Endometrium (tissue), 2 donors: ENCODE results near the gene TRMT61A.
"Not testable (repeated sequence)": the region's sequence is repeated elsewhere in the genome, so short reads cannot be mapped to it uniquely, and the experiment has no call there.

Source experiments
- FAIRE-seq: peaks from 2 replicates; lab custom pipeline; 2012; peaks lifted over from hg19 to GRCh38; lab: Jason Lieb, UNC
- donor health status: control.
- donor health status: control.

Gene TRMT61A

DNA sequence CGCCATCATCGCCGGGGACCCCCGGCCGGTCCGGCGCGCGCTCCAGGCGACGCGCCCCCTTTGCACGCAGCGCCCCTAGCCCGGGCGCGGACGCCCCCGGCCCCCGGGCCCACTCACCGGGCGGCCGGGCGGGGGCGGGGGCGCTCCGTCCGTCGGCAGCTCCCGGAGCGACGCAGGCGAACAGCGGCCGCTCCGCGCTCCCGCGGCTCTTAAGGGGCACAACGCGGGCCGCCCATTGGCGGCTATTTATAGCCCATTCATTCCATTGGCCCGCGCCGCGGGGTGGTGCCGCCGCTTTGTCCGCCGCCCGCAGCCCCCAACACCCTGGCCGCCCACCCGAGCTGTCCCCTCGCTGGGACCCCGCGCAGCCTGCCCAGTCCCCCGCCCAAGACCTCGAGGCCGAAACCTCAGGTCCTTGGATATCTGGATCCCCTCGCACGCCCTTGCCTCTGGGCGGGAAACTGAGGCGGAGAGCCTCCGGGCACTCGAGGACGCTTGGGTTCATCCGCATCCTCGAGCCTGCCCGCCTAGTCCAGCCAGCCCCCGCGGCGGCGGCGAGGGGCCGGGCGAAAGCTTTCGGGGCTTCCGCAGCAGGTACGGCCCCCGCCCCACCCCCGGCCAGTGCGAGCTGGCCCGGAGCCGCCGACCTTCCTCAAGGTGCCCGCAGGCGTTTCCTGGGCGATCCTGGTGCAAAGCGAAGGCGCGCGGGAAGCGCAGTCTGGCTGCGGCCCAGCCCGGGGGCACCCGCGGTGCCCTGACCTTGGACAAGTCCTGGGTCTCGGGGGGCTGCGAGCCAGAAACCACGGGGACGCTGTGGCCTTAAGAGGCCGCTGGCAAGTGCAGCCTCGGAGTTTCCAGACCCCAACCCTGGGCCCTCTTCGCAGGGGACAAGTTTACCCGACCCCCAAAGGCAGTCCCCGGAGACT, 6.1 kb upstream of the TRMT61A start, which contains the start of gene CKB:
TSS of gene CKB (minus strand) at position 182 of the 926 bp plus-strand sequence. CDS start 337 bp downstream, outside the sequence.
- no peak for FAIRE-seq

DNA sequence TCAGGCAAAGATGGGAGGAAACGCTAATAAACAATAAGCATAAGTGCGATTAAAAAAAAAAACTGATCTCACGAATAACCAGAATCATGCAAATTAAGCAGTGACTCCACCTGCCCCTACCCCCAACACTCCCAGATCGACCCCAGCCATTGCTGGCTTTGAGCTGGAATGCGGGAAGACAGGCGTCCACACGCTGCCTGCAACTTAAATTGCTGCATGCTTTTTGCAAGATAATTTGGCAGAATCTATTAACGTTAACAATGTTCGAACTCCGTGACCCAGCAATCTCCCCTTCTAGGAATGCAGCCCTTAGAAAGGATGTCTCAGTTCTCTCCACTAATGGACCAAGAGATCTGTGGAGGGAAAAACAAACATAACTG, 5.4 kb upstream of the TRMT61A start:
- no peak for FAIRE-seq

DNA sequence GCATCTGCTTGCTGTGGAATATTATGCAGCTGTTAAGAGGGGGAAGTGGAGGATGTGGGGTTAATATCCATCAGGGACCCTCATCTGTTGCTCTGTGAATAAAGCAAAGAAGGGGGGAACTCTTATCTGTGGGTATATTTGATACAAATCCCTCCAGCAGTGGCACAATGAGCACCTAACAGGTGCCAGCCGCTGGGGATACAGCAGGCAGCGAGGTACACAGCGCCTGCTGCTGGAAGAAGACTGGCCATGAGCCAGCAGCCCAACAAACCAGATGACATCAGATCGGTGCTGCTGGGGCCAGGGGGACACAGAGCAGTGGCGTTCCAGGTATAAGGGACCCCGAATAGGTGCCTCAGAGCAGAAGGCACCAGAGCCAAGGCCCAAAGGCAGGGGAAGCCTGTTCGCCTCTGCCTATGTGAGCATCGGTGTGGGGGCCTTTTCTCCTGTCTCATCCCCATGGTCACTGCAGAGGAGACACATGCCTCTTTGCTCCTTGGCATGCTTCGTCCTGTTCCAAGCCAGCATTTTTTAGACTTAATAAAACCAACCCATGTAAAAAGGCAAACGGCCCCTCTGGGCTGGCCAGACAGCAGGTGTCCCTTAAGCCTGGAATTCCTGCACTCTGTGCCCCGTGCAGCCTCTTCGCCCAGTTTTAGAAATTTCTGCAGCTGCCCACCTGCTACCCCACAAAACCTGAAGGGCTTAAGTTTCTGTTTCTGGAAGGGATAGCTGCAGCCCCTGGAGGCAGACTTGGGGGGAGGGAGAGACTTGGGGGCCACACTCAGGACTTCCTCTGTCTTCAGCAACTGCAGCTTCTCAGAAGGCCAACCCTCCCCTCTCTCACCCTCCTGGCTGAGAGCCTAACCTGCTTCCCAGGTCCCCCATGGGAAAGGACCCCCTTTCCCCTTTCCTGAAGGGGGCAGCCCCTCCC, 4.7 kb upstream of the TRMT61A start:
- no peak for FAIRE-seq

DNA sequence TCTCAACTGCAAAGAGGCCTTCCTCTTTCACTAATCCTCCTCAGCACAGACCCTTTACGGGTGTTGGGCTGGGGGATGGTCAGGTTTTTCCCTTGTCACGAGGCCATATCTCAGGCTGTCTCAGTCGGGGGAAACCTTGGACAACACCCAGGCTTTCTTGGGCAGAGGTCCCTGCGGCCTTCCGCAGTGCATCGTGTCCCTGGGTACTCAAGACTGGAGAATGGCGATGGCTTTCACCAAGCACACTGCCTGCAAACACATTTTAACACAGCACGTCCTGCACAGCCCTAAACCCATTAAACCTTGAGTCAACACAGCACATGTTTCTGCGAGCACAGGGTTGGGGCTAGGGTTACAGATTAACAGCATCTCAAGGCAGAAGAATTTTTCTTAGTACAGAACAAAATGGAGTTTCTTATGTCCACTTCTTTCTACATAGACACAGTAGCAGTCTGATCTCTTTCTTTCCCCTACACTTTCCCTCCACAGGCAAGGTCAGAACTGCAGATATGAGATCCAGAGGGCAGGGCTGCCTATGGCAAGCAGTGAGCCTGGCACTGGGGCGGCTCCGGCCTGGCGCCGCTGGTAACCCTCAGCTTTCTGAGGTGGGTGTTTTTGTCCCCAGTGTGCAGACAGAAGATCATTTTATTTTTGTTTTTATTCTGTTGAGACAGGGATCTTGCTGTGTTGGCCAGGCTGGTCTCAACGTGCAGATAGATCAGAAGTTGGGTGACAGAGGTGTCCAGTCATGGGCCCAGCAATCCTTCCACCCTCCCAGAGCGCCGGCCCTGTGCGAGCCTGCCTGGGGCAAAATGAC, 3.4 kb upstream of the TRMT61A start:
- not testable (repeated sequence) for FAIRE-seq

DNA sequence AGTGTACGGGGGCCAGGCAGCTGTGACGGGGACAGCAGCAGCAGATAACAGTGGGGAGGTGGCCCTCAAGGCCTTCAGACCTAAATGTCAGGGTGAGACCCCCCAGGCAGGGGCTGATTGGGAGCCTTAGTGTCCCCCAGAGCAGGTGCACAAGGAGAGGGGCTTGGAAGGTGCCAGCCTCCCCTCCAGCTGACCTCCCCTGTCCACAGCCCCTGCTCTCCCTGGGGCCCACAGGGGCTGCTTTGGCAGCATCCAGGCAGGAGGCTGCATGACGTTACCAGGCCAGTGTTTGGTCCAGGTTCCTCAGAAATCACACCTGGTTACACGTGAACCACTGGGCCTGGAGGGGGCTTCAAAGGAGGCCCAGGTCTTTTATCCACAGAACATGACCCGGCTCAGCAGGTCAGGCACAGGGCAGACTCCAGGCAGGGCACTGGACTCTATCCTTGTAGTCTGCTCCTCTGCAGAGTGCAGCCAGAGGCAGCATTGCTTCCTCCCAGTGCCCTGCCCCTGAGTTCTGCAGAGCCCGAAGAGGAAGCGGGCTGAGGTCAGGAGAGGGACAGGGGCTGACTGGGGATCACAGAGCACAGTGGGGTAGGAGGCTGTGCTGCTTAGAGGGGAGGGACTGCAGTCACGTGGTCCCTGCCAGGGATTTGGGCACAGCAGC, 2.6 kb upstream of the TRMT61A start:
- FAIRE-seq = no peak

DNA sequence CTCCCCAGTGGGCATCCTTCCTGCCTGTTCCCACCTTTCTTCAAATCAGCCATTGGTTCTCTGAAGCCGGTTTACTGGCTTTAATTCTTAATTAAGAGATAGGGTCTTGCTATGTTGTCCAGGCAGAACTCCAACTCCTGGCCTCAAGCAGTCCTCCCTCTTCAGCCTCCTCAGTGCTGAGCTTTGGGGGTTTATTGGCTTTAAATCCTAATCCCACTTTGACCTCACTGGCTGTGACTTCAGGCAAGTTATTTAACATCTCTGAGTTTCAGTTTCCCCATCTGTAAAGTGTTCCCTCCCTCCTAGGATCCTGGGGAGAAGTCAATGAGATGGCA, 2.1 kb upstream of the TRMT61A start:
- FAIRE-seq = no peak

DNA sequence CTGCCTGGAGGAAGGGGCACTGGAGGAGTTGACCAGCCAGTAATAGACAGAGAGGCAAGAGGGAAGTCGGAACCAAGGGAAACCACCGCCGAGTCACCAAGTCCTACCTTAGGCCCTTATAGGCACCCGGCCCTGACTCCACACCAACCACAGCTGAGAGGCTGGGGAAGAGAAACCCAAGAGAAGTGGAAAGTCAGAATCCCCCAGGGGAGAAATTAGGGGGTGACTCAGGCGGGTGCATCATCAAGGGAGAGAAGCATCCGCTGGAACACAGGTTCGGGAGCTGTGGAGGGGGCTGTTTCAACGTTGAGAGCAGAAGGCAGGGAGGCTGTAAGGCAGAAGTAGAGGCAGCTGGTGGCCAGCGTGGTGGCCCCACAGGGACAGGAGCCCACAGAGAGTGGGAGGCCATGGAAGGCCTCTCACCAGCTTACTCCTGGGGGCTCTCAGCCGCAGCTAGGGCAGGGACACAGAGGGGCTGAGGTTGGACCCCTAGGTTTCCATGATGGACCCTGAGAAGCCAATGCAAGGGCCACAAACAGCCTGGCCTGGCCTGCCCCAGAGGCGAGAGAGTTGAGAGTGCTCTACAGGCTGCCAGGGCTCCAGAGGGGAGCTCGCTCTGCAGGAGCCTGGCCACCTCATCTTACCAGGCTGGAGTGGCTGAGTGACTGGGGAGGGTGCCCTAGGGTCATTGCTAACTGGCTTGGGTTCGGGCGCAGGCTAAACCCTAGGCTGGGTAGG, 1.4 kb upstream of the TRMT61A start:
- no peak for FAIRE-seq

DNA sequence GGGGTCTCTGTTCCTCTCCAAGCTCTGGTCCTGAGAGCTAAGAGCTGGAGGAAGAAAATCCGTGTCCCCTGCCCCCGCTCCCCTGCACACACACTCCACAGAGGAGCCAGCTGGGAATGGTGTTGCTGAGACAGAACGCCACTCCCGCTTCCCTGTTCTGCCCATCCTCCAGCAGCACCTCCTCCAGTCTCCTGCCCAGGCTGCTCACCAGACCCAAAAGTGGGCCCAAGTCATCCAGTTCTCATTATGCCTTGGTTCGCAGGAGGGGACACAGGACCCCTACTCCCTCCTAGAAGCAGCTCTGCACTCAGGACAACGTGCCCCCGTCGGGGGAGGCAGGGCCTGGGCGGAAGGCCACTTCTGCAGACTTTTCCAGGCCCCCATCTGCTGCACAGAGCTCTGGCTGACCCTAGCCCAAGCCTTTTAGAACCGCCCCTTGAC, 830 bp upstream of the TRMT61A start:
- peak; percentile 86 for FAIRE-seq

DNA sequence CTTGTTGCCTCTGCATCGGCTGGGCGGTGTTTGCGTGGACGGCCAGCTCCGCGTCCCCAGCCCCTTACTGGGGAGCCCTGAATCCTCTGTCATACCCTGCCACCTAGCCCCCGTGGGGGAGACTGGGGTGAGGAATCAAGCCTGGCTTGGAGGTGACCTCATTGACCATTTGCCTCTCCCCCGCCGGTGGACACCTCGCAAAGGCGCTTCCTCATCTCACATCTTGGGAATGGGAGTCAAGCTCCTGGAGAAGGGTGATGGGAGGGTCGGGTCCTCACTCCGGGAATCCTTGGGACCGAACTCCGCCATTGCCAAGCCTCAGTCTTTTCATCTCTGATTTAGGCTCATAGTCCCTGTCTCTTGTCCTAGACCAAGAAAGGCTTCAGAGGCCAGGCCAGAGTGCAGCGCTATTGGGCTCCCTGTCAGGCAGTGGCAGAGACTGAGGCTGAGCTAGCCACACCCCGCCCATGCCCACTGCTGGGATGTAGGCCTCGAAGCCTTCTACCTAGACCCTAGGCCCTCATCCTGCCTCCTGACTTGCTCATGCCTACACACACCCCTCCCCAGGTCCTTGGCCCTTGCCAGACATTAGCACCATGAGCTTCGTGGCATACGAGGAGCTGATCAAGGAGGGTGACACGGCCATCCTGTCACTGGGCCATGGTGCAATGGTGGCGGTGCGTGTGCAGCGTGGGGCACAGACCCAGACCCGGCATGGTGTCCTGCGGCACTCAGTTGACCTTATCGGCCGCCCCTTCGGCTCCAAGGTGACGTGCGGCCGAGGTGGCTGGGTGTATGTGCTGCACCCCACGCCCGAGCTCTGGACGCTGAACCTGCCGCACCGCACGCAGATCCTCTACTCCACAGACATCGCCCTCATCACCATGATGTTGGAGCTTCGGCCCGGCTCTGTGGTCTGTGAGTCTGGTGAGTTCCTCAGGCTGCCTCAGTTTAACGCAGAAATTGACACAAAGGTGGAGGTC, 678 bp downstream of the TRMT61A start:
- FAIRE-seq = no peak

DNA sequence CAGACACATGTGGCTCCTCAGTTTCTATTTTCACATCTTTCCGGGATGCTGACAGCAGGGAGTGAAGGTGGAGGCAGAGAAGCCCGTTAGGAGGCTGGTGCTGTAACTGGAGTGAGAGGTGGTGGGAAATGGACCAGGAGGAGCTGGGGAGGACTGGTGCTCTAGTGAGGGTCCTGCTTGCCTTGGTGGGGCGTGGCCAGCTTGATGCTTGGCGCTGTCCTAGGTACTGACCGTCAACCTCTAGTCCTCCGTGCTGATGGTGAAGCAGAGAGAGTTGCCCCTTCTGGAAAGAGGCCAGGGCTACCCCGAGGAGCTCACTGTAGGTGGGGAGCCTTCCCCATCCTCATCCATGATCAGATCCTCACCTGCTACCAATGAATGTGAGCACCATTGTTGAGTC, 1.4 kb downstream of the TRMT61A start:
- no peak for FAIRE-seq

DNA sequence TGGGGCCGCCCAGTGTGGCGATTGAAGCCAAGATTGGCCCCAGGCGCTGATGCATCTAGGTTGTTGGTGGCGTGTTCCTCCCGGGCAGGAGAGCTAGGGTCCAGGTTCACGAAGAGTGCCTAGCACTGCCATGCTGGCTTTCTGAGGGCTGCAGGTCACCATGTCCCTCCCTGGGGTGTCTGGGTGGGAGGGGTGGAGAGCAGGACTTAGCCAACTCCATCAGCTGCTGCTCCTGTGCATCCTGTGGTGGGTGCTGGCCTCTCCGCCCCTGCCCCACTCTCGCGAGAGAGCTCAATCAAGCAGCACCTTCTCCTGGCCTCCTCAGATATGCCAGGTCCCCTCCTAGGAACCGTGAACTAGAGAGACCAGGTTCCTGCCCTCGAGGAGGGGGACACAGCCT, 1.8 kb downstream of the TRMT61A start:
- FAIRE-seq = no peak

DNA sequence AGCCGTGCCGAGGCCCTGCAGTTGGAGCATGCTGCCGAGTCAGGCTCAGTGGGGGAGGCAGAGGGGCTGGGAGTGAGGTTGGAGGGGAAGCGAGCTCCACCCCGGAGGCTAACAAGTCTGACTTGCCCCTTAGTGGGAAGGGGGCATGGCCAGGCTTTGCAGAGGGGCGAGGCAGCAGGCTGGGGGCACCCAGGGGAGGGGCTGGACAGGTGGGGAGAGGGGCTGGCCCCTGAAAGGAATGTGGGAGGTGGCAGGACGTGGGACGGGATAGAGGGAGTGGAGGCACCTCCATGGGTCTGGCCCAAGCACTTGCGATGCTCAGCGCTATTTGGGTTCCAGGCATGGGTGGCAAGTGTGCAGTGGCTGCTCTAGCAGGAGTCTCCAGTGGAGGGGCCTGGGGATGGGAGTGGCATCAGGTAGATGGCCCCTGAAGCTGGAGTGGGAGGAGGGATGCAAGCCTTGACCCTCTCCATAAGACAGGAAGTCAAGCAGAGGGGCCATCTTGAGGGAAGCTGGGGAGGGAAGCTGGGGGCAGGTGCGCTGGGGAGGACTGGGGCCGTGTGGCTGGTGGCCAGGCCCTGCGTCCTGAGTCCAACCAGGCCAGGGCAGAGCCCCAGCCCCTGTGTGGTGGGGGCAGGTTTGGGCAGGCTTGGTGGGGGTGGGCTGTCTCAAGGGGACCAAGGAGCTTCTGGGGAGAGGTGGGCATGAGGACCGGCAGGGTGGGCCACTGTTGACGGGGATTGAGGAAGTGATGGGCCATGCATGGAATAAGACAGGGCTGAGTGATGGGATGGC, 2.6 kb downstream of the TRMT61A start:
- FAIRE-seq = no peak

DNA sequence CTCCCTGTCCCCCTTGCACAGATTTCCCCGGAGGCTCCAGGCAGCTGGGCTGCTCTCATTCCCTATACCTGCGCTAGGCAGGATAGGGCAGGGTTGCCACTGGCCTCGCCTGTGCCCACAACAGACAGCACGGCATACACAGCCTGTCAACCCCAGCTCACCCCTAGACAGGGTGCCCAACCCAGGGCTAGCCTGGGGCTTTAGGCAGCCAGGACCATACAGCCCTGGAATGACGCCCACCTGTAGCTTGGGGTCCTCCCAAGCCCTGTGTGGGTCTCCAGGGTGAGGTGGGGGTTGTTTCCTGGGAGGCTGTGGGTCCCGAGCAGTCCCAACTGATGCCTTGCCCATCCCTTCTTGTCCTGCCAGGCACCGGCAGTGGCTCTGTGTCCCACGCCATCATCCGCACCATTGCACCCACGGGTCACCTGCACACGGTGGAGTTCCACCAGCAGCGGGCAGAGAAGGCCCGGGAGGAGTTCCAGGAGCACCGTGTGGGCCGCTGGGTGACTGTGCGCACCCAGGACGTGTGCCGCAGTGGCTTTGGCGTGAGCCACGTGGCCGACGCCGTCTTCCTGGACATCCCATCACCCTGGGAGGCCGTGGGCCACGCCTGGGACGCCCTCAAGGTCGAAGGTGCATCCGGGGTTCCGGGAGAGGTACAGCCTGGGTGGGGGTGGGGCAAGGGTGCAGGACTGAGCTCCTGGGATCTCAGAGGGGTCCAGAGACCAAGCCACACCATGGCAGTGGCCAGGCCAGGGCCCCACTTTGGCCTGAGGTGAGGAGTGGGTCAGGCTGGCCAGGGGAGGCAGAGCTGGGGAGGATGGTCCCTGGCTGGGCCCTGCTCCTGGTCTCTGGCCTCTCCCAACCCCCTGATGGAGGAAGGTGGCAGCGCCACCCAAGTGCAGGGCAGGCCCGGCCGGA, 3.5 kb downstream of the TRMT61A start:
- FAIRE-seq = no peak

DNA sequence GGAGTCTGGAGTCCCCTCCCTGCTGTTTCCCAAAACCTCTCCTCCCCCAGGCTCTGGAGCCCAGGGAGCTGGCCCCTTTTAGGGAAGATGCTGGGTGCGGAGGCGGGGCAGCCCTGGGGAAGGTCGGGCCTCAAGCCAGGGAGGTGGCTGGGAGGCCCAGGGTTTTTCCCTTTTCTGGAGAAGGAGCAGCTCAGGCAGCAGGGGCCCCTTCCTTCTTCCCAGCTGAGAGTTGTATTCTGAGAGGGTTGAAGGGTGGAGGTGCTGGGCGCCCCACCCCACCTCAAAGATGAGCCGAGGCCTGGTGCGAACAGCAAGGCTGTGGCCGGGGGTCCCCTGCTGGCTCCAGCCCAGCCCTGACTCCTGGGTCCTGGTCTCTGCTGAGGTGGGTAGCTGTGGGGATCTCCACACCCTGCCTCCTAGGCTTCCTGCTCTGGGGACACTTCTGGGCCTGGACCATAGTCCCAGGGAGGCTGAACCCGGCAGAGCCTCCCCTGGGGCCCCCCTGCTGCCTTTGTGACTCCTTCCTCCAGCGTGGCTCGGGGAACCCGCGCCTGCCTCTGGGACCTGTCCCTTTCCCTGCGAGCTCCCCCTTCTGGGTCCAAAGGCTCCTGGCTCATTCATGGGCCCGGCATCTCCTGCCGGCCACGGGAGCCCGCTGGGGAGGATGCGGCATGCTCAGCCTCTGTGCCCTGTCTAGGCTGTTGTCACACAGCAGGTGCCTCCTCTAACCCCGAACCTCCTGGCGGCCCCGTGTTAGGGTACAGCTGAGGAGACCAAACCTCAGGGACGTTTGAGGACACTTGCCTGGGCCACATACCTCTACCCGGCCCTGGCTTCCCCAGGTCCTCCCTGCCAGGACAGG, 4.4 kb downstream of the TRMT61A start:
- FAIRE-seq = no peak

DNA sequence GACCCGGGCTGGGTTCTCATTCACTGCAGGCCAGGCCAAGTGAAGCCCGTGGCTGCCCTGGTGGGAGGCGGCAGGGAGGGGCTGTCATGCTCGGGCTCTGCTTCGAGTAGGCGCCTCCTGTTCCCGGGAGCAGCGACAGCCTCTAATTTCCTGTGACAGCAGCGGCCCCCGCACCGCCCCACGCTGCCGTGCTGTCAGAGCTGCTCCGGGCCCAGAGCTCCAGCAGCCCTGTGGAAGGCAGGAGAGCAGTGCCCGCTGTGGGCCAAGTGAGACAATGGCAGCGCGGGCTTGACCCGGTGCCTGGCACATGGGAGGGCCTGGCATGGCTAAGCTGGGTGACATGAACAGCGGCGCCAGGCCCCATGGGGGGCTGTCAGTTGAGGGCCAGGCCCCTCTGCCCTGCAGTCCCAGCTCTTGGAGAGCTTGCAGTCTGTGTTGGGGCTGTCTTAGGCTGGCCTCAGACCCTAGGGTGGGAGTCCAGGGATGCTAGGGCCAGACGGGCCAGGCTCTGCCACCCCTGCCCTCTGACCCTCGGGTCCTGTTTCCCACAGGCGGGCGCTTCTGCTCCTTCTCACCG, 5.1 kb downstream of the TRMT61A start:
- no peak for FAIRE-seq

DNA sequence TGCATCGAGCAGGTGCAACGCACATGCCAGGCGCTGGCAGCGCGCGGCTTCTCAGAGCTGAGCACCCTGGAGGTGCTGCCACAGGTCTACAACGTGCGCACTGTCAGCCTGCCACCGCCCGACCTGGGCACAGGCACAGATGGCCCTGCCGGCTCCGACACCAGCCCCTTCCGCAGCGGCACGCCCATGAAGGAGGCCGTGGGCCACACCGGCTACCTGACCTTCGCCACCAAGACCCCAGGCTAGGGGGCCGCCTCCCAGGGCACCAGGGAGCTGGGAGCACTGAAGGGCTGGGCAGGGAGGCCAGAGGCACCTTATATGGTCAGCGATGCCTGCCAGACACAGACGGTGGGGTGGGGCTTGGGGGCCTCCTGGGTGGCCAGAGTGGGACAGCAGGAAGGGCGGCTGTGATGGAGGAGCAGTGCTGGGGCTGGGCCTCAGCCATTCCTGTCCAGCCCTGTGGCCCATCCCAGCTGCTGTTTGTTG, 5.6 kb downstream of the TRMT61A start:
- FAIRE-seq = no peak
